HG03469 (cell line): Measurements from ENCODE around the gene MBP.
A peak's percentile ranks its signal among the peaks of the same experiment; 100 is the strongest.

ENCODE experiments used
- ATAC-seq: cut with Tn5 transposase; IDR thresholded peaks from one replicate; pipeline ENCODE4 v1.9.1; 2021; ENCODE audit warnings: mild to moderate bottlenecking, moderate library complexity, moderate number of reproducible peaks; ENCODE audit not compliant: unreplicated experiment

MBP gene

DNA sequence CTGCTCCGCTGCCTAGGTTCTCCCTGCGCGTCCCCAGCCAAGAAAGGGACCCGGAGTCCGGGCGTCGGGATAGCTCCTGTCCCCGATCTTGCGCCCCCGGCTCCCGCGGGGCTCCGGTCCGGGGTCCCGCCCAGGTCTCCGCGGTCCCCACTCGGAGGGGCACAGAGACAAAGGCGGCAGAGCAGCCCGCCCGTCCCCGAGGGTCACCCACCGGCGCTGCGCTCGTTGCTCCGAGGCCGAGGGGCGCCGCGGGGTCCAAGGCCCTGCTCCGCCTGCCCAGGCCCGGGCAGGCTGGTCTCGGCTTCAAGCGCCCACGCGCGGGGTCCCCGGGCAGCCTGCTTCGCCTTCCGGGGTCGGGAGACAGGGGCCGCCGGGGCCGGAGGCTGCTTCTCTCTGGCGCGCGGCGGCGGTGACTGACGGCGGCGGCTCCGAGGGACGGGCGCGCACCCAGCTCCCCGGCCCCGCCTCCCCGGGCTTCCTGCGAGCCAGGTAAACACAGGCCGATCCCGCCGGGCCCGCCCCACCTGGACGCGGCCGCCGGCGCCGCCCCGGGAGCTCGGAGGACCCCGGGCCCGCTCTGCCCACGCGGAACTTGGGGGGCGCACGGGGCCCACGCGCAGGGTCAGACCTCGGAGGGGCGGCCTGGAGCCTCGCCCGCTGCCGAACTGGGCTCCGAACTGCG, at the start of gene MBP:
MBP (minus strand) TSS at position 415 of the 682 bp plus-strand sequence. CDS start 27,522 bp downstream, outside the sequence.
- peak; percentile 26 for ATAC-seq

DNA sequence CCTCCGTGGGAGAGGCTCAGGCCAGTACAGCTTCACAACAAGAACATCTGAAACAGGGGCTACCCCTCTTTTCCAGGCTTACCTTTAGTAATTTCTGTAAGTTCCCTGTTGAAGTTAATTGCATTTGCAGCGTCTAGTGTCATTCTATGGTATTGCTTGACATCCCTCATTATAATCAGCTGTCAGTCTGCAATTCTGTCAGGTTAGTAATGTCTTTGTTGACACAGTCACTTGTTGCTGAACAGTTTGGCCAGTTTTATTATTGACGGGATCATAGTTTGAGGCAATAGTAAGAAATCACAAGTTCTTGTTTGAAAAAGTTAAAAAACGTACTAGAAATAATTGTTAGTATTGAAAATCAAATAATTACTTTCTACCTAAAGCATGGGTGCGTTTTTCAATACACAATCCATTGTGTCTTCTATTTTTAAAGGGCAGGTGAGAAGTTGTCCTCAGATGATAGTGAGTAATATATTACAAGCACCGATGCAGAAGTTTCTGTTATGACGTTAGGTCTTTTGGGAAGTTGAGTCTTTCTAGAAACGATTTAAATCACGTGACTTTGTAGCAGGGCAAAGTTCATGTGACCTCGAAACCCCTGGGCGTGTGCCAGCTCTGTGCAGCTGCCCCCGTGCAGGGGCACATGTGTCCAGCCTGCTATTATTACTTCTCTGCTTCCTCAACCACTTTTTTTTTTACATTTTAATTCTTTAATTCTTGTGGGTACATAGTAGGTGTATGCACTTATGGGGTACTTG, 49.5 kb upstream of the MBP start:
- ATAC-seq = no peak

DNA sequence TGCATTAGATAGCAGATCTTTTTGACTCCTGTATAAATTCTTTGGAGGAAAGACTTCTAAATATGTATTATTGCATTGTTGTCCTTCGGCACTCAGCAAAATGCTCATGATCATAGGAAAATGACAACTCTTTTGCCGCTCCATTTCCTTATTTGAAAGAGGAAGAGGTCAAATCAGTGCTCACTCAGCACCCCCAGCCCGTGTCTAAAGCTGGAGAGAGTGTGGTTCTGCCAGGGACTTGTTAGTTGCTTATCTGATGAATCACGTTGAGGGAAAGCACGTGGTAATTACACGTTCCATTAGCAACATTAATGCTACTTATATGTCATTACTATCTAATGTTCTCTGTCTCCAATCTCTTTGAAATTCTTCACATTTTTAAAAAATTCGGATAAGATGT, 46.0 kb upstream of the MBP start:
- no peak for ATAC-seq

DNA sequence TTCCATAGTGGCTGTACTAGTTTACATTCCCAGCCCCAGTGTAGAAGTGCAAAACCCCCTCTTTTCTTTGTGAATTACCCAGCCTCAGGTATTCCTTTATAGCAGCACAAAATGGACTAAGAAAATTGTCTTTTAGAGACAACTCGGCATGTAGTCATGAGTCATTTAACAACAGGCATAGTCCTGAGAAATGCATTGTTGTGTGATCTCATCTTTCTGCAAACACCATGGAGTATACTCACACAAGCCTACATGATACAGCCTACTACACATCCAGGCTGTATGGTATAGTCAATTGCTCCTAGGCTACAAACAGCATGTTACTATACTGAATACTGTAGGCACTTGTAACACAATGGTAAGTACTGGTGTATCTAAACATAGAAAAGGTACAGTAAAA, 44.4 kb upstream of the MBP start:
- ATAC-seq = no peak

DNA sequence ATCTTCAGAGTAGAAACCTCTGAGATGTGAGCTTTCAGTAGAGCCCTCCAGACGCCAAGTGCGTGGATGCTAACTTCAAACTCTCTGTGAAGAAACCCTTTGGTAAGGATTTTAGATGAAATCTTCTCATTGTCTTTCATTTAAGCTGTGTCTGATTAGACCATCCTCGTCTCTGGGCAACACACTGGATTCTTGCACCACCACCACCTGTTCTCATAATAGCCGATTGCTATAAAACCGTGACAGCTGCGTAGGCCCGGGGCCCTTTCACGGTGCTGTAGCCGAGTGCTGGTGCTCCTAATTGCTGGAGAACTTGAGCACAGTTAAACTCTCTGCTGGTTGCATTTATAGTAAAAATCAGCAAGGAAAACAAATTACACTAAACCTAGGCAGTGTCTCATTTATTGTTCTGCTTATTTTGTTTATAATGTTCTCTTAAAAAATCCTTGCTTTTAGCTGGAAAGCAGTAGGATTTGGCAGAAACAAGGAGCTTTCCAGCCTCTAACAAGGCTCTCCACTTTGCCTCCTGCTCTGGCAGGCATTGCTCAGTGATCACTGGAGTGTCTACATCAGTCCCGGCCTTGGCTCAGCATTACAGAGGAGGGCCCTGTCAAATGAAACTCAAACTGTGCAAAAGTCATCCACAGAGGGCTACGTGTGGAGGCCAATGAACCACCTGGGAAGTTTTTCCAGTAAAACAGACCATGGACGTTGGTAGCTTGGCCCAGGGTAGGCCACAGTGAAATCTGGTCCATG, 40.9 kb upstream of the MBP start:
- ATAC-seq = no peak

DNA sequence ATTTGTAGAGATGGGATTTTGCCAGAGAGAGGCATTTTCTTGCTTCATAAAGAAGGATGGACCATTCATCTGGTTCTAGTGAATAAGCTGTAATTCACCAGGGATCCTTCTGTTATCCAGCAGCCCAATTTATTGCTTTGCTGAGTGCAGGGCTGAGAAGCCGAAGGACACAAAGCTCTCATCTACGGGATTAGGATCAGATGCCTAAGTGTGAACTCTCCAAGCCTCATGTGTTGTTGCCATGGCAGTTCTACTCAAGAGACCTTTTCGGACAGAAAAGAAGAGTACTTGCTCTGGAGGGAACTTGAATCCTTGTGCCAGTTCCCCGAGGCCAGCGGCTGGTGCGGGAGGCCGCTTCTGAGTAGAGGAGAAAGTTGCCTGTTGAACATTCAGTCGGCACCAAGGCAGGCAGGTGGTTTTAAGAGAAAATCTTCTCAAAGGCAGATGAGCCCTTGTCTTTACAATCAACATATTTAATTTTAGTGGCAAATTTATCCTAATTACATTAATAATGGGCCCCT, 38.4 kb upstream of the MBP start:
- ATAC-seq = no peak

DNA sequence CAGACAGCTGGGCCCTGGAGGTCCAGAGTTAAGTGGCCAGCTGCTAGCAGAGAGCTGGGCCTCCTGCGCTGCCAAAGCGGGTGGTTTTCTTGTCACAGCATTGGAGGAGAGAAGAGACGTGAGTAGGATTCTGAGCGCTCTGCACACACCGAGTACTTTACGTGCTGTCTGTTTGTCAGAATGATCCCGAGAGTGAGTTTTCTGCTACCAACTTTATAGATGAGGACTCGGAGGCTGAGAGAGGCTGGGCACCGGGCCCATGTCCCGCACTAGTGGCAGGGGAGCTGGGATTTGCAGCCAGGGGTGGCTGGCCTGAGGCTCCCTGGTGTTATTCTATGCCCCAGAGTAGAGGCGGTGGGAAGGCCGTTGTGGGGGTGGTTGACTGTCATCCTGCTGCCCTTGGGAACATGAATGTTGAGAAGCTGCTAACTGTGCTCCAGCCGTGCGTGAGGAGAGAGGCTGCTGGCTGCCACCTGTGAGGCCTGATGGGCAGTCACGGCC, 36.3 kb upstream of the MBP start:
- ATAC-seq = no peak

DNA sequence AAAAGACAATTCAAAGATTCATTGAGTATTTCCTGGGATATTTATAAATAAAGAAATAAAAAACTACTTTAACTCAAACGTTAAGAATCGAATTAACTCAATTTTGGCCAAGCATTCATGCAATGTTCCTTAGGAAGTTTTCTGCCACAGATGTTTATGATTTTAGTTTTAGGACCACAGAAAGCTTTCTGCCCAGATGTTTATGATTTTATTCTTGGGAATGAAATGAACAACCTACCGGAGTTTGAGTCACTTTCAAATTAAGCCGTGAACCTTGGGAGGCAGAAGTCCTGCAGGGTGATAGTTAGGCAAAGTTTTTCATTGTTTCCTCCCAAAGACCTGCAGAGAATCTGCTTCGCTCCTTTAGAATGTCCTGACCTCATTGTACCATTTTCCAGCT, 34.7 kb upstream of the MBP start:
- no peak for ATAC-seq

DNA sequence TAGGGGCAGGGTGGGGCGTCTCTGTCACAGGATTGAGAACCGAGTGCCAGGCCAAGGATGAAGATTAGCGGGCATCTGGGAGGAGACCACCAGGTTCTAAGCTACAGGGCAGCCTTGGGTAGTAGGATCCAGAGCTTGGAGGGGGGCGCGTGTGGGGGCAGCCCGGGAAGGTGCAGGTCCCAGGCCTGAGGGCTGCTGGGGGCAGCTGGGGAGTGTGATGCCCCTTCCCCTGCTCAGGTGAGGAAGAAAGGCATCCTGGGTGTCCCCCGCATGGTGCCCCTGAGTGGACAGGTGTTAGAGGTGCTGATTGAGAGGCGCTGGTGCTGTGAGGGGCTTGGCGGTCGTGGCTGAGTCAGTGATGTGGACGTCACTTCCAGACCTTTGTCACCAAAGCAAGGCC, 33.9 kb upstream of the MBP start:
- ATAC-seq = no peak

DNA sequence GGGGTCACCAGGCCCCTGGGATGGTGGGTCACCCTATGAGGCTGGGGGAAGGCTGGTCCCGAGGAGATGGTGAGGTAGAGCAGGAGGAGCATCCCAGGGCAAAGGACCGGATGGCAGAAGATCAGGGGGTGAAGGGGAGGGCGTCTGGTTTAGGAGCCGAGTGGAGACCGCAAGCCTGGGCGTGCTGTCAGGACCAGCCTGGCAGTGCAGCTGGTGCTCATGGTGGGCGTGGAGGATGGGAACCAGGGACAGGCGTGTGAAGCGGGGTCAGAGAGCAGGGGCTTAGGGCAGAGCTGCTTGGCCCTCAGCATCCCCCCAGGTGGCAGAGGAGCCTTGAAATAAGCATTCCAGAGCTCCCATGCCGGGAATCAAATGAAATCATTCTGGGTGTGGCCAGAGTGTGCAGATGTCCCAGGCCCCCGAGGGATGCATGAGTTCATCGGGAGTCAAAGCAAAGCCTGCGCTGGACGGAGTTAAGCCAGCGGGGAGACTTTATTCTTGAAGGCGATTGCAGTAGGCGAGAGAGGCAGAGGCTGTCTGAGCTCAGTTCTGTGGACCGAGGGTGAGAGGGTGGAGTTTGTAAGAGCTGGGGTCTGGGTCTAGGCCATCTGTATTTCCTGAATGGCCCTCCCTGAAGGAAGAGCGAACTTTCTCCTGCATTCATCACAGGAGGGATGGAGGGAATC, 33.1 kb upstream of the MBP start:
- ATAC-seq = no peak

DNA sequence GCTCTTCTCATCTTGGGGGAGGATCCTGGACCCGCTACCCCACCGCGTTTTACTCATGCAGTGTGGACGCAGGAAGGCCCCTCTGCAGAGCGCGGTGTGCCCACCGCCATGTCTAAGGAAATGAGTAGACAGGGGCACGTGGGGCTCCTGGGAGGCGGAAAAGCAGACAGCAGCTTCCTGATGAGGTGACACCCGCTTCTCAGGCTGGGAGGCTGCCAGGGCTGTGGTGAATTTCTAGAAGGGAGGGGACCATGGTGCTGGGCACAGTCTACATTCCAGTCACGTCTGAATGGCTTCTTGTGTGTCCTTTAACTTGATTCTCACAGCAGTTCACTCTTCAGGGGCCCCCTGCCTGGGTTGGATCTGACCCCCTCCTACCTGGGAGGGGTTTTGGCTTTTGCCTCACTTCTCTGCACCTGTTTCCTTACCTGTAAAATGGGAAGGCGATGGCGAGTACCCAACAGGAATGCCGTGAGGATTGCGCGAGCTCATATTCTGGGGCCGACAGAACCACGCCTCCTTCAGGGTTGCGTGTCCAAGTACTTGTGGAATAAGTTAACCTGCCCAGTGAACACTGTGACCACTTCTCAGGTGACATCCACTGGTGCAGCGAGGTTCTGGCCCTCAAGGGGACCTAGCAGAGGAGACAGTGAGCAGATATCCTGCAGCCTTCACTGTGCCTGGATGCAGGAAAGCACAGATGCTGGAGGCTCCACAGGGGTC, 32.3 kb upstream of the MBP start:
- no peak for ATAC-seq

DNA sequence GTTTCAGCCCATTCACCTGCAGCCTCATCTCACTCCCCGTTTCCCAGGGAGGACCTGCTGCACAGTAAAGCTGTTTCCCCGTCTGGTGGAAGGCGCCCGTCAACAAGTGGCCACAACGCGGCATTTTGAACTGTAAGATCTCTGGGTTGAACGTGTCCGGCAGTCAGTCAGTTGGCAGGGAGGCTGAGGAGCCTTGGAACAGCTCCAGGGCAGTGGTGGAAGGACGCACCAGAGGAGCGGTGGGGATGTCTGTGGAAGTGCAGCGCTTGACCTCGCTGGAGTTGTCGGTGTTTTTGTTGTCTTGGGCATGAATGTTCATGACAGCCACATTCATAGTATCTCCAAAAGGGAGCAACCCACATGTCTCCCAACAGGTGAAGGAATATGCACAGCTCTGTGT, 31.4 kb upstream of the MBP start:
- no peak for ATAC-seq

DNA sequence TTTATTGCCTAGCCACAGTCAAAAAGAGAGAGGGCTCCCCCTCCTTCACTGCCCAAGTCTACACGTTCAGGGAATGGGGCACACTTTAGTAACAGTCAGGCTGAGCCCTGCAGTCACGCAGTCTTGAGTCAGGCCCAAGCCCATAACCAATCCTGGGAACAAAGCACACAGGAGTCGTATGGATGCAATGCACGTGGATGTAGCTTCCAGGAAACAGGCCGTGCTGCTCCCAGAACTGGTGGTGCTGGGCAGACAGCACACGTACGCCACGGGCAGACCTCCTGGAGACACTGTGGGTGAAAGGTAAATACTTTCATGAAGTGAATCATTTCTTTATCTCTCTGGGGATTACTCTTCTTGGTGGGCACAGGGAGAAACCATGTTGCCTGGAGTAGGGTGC, 30.0 kb upstream of the MBP start:
- no peak for ATAC-seq

DNA sequence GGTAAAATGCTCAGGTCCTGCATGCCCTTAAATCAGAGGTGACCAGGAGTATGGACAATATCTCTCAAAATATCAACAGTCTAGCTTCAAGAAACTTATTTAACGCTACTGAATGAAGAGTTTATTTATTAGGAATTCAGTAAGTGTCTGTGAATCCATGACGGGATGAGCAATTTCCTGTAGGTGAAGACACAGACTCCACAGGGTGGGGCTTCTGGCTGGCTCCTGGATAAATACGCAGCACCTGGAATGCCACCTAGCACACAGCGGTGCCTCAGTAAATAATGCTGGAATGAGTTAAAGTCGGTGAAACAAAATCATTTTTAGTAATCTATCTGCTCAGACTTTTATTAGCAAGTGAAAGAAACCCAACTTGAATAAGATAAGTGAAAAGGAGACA, 29.4 kb upstream of the MBP start:
- ATAC-seq = no peak

DNA sequence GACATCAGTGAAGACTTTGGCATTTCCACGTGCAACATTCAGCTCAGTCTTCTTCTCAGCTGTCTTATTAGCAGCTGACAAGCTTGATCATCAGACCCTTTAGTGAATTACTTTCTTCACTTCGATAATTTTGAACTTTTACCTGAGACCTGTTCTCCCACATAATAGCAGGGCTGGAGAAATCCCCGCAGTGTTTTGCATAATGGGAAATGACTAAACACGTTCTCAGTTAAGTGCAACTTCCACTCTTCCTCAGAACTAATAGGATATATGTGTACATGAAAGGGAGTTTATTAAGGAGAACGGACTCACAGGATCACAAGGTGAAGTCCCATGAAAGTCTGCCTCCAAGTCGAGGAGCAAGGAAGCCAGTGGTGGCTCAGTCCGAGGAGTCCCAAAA, 28.8 kb upstream of the MBP start:
- no peak for ATAC-seq

DNA sequence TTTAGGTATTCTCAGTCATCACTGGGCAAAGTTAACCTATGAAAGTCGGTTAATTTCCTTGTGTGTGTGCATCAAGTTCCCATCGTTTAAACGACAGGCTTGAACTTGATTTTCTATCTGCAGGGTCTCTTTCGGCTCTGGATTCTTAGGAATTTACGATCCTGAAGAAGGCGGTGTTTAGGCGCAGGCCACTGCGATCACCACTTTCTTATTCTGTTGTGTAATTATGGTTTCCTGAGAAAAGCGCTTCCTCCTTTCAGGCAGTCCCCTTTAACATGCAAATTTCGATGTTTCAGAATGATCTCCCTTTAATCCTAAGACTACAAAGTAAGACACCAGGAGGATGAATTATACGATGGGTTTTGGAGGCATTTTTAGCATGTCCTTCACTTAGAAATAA, 27.9 kb upstream of the MBP start:
- peak; percentile 45 for ATAC-seq

DNA sequence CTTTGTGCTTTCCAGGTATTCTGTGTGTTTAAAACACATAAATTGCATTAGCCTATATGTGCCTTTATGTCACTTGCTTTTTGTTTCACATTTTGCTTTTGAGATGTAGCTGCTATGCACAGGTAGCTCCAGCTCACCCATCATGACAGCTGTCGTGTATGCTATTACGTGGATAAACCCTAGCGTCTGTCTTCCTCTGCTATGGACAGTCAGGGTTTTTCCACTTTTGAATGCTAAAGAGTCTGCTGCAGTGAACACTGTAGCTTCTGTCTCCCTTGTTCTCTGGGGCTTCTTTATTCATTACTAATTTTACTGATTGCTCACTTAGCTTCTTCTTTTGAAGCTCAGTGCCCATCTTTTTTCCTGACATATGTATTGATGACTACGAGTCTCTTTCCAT, 24.7 kb upstream of the MBP start:
- no peak for ATAC-seq

DNA sequence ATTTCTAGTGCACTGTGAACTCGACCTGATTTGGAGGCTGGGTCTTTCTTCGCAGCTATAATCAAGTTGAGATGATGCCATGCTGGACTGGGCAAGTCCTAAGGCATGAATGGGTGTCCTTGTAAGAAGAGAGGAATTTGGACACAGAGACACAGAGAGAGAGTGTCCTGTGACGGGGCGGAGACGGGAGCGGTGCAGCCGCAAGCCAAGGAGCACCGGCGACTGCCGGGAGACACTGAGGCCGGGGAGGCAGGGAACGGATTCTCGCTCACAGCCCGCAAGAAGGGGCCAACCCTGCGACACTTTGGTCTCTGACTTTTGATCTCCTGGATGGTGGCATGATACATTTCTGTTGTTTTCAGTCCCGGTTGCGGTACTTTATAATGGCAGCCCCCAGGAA, 22.4 kb upstream of the MBP start:
- no peak for ATAC-seq

DNA sequence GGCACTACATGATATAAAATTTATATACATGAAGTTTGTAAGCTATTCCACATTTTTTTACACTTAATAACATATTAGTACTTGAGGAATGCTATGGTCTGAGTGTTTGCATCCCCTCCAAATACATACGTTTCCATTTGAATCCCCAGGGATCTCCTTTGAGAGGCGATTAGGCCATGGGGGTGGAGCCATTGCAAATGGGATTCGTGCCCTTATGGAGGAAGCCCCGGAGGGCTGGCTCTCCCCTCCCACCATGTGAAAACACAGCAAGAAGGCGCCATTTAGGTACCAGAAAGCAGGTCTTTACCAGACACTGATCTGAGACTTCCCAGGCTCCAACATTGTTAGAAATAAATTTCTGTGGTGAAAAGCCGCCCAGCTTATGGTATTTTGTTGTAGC, 20.8 kb upstream of the MBP start:
- ATAC-seq = no peak

DNA sequence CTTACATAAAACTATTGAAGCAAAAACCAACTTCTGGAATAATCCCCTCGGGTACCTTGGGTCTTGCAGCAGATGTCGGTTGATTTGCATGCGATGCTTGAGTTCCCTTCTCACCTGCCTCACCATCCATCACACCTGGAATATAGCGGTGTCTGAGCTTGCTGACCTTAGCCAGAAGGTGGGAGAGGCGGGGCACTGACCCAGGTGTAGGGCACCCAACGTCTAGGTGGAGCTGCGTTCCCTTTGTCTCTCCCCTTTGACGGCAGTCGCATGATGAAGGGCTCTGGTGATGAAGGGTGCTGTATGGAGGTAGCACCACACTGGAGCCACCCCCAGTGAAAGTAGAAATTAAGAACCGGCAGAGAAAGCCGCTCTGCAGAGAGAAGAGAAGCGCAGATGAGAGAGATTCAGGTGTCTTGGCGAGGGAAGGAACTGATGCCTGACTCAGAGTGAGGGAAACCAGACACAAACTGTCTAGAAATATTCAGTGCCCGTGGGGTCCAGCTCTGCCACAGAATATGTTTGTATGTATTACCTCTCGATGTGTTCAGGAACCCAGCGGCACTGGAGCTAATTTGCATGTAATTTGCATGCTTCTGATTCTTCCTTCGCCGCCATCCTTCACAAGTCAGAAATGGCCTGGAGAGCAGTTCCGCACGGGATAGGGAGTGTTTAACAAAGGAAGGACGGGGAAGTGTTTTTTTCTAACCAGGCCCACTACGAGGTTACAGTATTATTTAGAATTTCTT, 19.4 kb upstream of the MBP start:
- ATAC-seq = no peak
